ENCODE measurements around the gene RICTOR. TPM values are rescaled to one million over a fixed set of nuclear protein-coding genes. Genes with fewer than 3 reads are reported as not detected.

RICTOR gene
- total and polyA plus RNA-seq, 2 of the 4 experiments (the other 2 are of a cell fraction) = 4.1 to 35.7 TPM

DNA sequence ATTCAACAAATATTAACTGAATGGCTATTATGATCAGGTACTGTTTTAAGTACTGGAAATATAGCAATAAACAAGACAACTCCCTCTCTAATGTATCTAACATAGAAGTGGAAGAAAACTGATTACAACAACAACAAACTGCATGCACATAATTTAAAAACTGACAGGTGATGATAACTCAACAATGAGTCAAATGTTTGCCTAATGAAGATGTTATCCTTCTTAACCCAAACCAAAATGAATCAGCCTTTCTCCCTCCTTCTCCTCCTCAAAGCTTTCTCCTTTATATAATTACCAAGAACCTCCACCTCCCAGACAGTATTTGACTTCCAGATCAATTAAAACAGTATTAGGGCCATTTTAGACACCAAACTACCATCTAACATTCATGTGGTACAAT, 49.3 kb downstream of the RICTOR start:
- H2BK5ac ChIP-seq (ENCODE audit: low read depth, low read length, poor library complexity, severe bottlenecking) = no peak overlapping the region
- H3K18ac ChIP-seq (ENCODE audit: low read depth, low read length) = no peak overlapping the region
- H3K27me3 ChIP-seq (ENCODE audit: control insufficient read depth, insufficient read depth, low read length) = no peaks in the 10 kb centered on the region
- peak overlapping the region; percentile 40; the same call in 1 of the 2 replicates for H3K4me2 ChIP-seq (ENCODE audit: low read depth, low read length)
- BruUV-seq (replicated peaks) = no TSS peak
- H2AFZ ChIP-seq (replicated peaks; ENCODE audit: low read length, poor library complexity) = no peak overlapping the region
- peak; percentile 54 for DNase-seq
- no peak overlapping the region for H4K8ac ChIP-seq (ENCODE audit: low read depth in 2 of 2, low read length in 2 of 2)
- H3K27ac ChIP-seq (ENCODE audit: insufficient read depth, low read length) = no peak overlapping the region
- H2AK5ac ChIP-seq (ENCODE audit: low read depth, low read length) = no peak overlapping the region
- intact Hi-C loops (cut with micrococcal nuclease) = no loop called here
- peaks cover 12% of the 10 kb centered on the region for H3K4me1 ChIP-seq (ENCODE audit: control insufficient read depth, insufficient read depth, low read length)
- H3K23ac ChIP-seq (ENCODE audit: low read depth, low read length) = no peak overlapping the region
- H2BK120ac ChIP-seq (ENCODE audit: low read depth, low read length) = no peak overlapping the region
- peak; percentile 66 for ATAC-seq (ENCODE audit: low read depth)
- no peak overlapping the region for H3K4me3 ChIP-seq (ENCODE audit: insufficient read depth, low read depth, low read length)
- H2BK15ac ChIP-seq (ENCODE audit: low read depth, low read length) = no peak overlapping the region
- ChIA-PET CTCF (no interaction called here), POLR2A (ENCODE audit: unreplicated experiment) (no interaction called here)
- H3K56ac ChIP-seq (ENCODE audit: extremely low read depth, insufficient read depth, low read length) = no peak overlapping the region
- no peak overlapping the region for H4K91ac ChIP-seq (ENCODE audit: insufficient read depth, low read depth, low read length)
- dilution Hi-C loops (cut with HindIII; ENCODE audit: low sequenced_read_pairs, unreplicated experiment) = no loop called here
- no peak overlapping the region for H3K9ac ChIP-seq (ENCODE audit: low read depth, low read length)
- H4K5ac ChIP-seq (ENCODE audit: low read depth, low read length) = no peak overlapping the region
- no peak overlapping the region for H2AK9ac ChIP-seq (replicated peaks; ENCODE audit: low read depth, low read length, poor library complexity)
- H3K79me1 ChIP-seq (ENCODE audit: low read depth in 1 of 2, low read length in 2 of 2) = peaks cover 32 to 45% of the 10 kb centered on the region in 2 experiments
- H3K9me1 ChIP-seq (ENCODE audit: insufficient read depth, low read length) = no peaks in the 10 kb centered on the region
- no peak overlapping the region for H2BK20ac ChIP-seq (ENCODE audit: low read depth, low read length)
- in situ Hi-C loops (cut with MboI; ENCODE audit: low sequenced_read_pairs) = no loop called here
- no peaks in the 10 kb centered on the region for H3K36me3 ChIP-seq (ENCODE audit: control insufficient read depth, insufficient read depth, low read length)
- H3K9me3 ChIP-seq (ENCODE audit: control insufficient read depth, insufficient read depth, low read length) = no peaks in the 10 kb centered on the region
- no peak overlapping the region for H3K14ac ChIP-seq (replicated peaks; ENCODE audit: low read depth, low read length)
- no peak overlapping the region for H3K4ac ChIP-seq (ENCODE audit: low read depth, low read length)
- TF ChIP-seq, protein P1, sequence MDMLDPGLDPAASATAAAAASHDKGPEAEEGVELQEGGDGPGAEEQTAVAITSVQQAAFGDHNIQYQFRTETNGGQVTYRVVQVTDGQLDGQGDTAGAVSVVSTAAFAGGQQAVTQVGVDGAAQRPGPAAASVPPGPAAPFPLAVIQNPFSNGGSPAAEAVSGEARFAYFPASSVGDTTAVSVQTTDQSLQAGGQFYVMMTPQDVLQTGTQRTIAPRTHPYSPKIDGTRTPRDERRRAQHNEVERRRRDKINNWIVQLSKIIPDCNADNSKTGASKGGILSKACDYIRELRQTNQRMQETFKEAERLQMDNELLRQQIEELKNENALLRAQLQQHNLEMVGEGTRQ (IDR thresholded peaks at IDR 0.05; ENCODE audit: low read depth, low read length) = no peak
- TF ChIP-seq FOS (IDR thresholded peaks at IDR 0.05; ENCODE audit: low read depth, low read length) = 0 out of 2 replicates have a peak, but pooled peaks have one; percentile 12
- H4K20me1 ChIP-seq (ENCODE audit: insufficient read depth, low read length) = peaks cover 18% of the 10 kb centered on the region; the same call in 1 of the 2 replicates
